Fibroblast of skin of back (primary cell): ENCODE measurements around the gene ALX1. TPM values are rescaled to one million over a fixed set of nuclear protein-coding genes. Genes with fewer than 3 reads are reported as not detected.

Experiments used
- DNase-seq: peaks from one replicate; pipeline ENCODE4 v3.0.0-alpha.2; 2013
- polyA plus RNA-seq, 2 experiments: library from polyadenylated mRNA; unstranded; fragments of 120-200 nt; gene quantifications; one replicate each; pipeline ENCODE4 v1.2.1, GENCODE V29; 2013; ENCODE audit not compliant: insufficient read length in 2 of 2

ALX1 gene
- polyA plus RNA-seq (2013, experiment 1 of 2; ENCODE audit: insufficient read length): not detected
- polyA plus RNA-seq (2013, experiment 2 of 2; ENCODE audit: insufficient read length): not detected

DNA sequence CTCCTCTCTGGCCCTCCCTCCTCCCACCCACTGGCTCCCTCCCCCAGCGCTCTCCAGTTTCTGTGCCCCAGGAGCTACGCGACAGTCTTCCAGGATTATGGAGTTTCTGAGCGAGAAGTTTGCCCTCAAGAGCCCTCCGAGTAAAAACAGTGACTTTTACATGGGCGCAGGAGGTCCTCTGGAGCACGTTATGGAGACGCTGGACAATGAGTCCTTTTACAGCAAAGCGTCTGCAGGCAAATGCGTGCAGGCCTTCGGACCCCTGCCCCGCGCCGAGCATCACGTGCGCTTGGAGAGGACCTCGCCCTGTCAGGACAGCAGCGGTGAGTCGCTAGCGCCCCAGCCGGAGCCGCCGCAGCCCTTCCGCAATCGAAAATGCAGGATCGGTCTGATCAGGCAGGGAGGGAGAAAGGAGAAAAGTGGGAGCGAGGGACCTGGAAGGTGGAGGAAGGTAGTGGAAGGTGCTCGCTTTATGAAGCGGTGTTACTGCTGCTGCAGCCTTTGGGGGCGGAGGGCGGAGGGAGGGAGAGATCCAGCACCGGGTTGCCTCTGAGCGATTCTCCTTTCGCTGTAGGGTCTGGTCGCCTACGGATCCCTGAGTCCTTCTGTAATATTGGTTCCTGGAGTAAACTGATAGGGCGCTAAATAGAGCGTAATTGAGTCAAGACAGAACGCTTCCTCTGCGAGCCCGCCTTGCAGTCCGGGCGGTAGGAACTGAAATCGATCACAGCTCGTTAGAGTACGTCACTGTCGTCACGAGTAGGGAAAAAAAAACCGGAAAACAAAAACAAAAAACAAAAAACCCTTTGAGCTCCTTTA lies at the start of gene ALX1:
Gene ALX1, plus strand, starts transcription at position 56 of the 819 bp plus-strand sequence. Its CDS starts 42 bp downstream, at position 98.
- peak; percentile 15 for DNase-seq

- no peak for DNase-seq
Measured at GRCh38 chr12:85237327-85237726, 42.7 kb upstream of the ALX1 start.

DNA sequence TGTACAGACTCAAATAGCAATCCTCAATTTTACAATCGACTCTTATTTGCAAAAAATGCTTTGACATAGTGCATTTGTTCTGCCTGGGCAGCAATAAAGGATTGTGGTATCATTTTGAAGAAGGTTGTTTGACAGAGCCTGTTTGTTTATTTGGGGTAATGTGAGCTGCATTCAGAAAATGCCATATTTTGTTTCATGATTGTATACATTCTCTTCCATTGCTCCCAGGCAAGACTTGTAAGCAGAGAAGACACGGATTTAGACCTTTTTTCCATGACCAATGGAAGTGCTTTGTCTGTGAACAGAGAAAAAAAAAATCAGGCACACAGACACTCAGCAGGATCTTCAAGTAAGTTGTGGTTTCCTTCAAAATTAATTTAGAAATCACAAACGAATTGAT lies 35.5 kb upstream of the ALX1 start:
- no peak for DNase-seq

DNA sequence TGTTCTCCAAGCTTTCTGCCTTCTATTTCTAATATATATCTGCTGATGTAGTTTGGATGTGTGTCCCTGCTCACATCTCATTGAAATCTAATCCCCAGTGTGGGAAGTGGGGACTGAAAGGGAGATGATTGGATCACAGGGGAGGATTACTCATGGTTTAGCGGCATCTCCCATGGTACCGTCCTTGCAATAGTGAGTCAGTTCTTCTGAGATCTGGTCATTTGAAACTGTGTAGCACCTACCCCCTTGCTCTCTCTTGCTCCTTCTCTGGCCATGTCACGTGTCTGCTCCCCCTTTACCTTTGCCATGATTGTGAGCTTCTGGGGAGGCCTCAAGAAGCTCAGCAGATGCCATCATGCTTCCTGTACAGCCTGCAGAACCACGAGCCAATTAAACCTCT lies 26.2 kb upstream of the ALX1 start:
- DNase-seq: no peak

DNA sequence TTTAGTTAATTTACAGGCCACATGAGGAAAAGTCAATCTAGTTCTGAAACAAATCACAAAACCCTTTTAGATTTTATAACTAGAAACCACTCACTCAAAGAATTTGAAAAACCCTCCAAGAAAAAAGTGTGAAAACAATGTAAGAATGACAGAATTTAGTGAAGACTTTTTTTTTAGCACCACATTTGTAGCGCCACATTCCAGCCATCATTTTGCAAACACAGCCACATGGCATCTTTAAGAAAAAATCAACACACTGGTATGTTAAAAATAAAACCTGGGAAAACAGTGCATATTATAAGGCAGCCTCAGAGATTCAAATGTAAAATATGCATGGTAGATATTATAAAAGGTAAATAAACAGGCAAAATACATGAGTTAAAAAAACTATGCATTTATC lies 22.3 kb upstream of the ALX1 start:
- DNase-seq: no peak

DNA sequence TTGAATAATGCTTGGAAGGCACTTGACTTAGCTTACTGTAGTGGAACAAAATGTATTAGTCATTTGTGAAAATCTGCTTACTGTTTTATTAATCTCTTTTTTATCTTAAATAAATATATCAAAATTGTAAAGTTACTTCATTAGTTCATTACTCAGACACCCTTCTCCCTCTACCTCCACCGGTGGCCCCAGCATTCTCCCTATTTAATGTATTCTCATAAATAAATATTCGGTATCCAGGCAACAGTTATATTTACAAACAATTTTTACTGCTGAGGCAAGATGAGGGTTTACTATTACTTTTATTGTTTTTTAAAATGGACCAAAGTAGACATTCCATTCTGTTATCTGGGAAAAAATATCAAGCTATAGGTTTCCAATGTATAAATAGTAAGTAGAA lies 19.6 kb upstream of the ALX1 start:
- no peak for DNase-seq

DNA sequence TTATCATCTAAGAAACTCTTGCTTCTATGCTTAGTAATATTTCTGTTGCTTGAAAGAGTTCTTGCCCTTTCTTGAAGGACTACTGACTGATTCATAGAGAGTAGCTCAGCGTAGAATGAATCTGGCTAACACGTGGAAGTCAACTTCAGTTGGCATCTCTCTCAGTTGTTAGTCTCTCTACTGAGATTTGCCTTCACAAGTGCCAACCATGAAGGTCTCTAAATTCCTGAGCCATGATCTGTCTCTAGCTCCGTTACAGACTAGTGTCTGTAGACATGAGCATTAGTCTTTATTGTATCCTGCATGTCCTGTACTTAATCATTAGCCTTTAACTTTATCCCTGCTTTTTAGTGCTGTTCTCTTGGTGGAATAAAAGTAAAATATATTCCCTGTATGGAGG lies 19.1 kb upstream of the ALX1 start:
- DNase-seq: no peak

- no peak for DNase-seq
Measured at GRCh38 chr12:85266356-85266755, 13.7 kb upstream of the ALX1 start.

DNA sequence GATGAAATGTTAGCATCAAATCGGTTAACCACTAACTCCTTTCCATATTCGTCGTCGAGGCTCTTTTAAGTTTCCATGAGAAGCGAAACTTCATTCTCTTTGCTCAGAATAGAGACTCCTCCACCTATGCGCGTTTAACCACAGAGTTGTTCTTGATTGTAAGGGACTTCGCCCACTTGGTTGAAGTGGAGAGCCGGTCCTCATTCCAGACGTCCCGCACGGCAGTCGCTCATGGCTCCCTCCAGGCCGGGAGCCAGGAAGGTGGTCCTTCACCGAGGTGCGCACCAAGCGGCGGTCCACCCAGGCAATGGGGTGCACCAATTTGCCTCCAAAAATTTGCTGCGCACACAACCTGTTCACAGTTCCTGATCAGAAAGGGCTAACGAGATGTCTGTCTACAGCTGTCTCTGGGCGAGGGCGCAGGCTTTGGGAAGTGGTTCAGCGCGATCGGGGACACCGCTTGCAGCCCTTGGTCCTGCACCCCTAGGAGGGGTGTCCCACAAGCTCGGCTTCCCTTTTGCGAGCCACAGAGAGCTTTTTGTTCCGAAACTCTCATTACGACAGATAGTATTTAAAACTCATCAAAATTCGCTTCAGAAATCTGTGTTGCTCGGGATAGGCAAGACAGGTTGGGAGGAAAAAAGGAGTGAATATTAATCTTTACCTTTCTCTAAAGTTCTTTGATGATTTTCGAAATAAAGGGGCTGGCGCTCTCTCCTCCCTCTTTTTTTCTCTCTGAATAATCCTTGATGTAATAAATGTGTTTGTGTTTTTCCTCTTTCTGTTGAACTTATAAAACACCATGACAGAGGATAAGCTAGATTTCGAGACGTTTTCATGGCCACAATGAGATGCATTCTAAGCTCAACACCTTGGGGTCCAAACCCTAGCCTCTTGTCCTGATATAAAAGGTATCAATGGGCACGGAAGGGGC lies 6.4 kb upstream of the ALX1 start:
- DNase-seq: no peak

- DNase-seq: no peak
Measured at GRCh38 chr12:85274315-85274651, 5.7 kb upstream of the ALX1 start.

- no peak for DNase-seq
Measured at GRCh38 chr12:85275374-85275773, 4.6 kb upstream of the ALX1 start.

DNA sequence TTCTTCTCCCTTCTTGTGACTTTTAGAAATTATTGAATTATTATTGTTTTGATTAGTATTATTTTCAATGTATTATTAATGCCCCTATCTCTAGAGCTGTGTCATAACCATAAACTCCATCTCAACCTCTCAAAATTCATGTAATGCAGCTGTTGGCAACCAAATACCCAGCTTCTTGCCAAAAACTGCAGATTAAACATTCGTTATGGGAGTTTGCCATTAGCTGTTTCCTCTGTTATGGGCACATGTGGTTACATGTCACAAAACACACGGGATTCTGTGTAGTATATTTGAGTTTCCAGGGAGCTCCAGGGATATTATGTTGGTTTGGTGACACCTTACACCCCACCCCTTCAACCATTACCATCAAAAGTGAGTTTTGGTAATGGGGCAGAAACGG lies 2.8 kb upstream of the ALX1 start:
- no peak for DNase-seq

DNA sequence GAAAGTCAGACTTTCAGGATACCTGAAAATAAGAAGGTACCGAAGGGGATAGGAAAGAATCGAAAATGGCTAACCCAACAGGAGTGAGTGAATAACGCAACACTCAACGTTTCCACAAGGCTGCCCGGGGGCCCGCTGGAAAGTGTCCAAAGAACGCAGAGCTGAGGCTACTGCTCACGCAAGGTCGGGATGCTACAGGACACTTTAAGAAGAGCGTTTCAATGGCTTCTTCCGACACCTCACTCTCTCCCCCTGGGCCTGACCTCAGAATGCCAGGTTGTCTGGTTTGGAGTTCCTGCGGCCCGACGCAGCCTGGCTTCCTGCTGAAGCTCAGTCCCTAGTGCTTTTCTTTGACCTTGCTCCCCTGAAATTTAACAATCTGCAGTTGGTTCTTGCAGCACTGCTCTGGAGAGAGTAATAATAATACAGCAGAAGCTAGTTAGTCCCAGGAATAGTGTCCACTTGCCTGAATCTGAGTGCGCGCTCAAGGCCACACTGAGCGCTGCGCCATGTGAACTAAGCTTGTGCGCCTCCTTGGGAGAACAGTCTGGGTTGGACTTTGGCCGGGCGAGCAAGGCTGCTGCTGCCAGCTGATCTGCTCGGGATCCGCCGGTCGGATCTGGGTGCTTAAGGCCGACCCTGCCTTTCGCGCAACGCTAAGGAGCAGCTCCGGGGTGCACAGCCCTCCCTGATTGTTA lies 2.0 kb upstream of the ALX1 start:
- DNase-seq: no peak

DNA sequence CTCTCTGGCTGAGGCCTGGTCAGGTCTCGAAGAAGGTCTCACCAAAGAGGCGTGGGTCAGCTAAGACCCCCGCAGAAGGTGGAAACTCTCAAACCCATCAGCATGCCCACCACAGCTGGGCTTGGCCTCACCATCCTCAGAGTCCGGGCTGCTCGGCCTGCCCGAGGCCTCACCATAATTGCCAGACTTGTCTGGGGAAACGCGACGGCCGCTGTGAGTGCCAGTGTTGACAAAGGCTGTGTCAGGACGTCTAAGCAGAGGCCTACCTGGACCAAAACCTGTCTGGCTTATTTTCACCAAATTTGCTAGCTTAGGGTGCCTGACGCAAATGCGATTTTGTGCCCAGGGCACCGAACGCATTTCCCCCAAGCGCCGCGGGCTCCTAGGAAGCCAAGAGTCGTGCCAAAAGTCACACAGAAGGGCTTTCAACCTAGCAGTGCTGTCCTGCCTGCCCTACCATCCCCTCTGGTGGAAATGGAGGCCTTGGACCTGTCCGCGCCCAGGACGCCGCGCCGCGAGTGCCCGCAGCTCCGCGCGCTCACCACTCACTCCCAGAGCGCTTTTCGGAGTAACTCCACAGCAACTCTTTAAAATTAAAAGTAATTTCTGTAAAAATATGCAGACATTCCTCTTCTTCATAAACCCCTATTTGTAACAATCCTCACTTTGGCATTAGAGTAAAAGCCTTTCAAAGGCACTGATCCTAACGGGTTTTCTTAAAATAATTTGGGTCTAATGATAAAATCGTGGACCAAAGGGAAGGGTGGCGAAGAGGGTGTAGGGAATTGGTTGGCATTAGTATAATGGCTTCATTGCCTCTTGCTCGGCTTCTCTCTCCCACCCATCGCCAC lies 1.2 kb upstream of the ALX1 start:
- DNase-seq: no peak

- no peak for DNase-seq
Measured at GRCh38 chr12:85279449-85280164, 413 bp upstream of the ALX1 start.

GRCh38 chr12:85280984-85281630 lies 1.1 kb downstream of the ALX1 start:
- DNase-seq: no peak

- no peak for DNase-seq
Measured at GRCh38 chr12:85281636-85282312, 1.8 kb downstream of the ALX1 start.

GRCh38 chr12:85283560-85283959 lies 3.5 kb downstream of the ALX1 start:
- no peak for DNase-seq

GRCh38 chr12:85296362-85296761 lies 16.3 kb downstream of the ALX1 start:
- no peak for DNase-seq

DNA sequence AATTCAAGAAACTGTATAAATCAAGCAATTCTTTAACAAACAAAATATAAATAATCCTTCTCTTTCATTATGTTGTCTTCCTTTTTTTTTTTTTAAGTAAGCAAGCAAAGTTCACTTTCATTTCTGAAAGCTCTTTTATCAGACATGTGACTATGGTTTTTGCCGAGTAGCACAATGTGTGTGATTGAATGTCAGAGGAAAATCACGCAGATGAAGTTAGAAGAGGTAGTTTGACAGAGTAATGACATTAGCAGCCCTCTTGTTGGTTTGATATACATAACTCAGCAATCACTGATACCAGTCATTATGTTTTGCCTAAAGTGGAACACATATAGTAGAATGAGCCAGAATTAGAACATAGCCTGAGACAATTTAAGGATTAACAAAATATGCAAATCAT lies 19.0 kb downstream of the ALX1 start:
- DNase-seq: no peak
